ENCODE measurements around the gene MAN2A2.
A peak's percentile ranks its signal among the peaks of the same experiment; 100 is the strongest.
"Not testable (repeated sequence)": the region's sequence is repeated elsewhere in the genome, so short reads cannot be mapped to it uniquely, and the experiment has no call there.

Gene MAN2A2

GRCh38 chr15:90871716-90872485, 31.2 kb upstream of the MAN2A2 start:
- no peak for DNase-seq

GRCh38 chr15:90872486-90873184, 30.5 kb upstream of the MAN2A2 start:
- DNase-seq = no peak

- DNase-seq = no peak
These were observed 29.6 kb upstream of the MAN2A2 start for GRCh38 chr15:90873488-90873997.

GRCh38 chr15:90873998-90874605, 29.0 kb upstream of the MAN2A2 start:
- peak; percentile 67 for DNase-seq

- DNase-seq = not testable (repeated sequence)
These were observed 28.1 kb upstream of the MAN2A2 start for GRCh38 chr15:90874986-90875385.

- DNase-seq = no peak
These were observed 27.5 kb upstream of the MAN2A2 start for GRCh38 chr15:90875549-90875981.

- DNase-seq = no peak
These were observed 27.1 kb upstream of the MAN2A2 start for GRCh38 chr15:90876046-90876445.

GRCh38 chr15:90876512-90877170, 26.5 kb upstream of the MAN2A2 start:
- DNase-seq = no peak

GRCh38 chr15:90877315-90877714, 25.8 kb upstream of the MAN2A2 start:
- no peak for DNase-seq

GRCh38 chr15:90877996-90878395, 25.1 kb upstream of the MAN2A2 start:
- no peak for DNase-seq

GRCh38 chr15:90878660-90879059, 24.4 kb upstream of the MAN2A2 start:
- no peak for DNase-seq

GRCh38 chr15:90879730-90880366, 23.3 kb upstream of the MAN2A2 start:
- no peak for DNase-seq

GRCh38 chr15:90880381-90881145, 22.5 kb upstream of the MAN2A2 start:
- DNase-seq = no peak

- DNase-seq = no peak
These were observed 21.7 kb upstream of the MAN2A2 start for GRCh38 chr15:90881181-90881977.

GRCh38 chr15:90881978-90882721, 21.0 kb upstream of the MAN2A2 start:
- no peak for DNase-seq

GRCh38 chr15:90882781-90883525, 20.1 kb upstream of the MAN2A2 start:
- DNase-seq = no peak

GRCh38 chr15:90883526-90883975, 19.6 kb upstream of the MAN2A2 start:
- DNase-seq = no peak

GRCh38 chr15:90883976-90884718, 19.0 kb upstream of the MAN2A2 start, which contains the start of gene FES:
Gene FES, plus strand, starts transcription at chr15:90884504. Its CDS starts 542 bp downstream, at chr15:90885046.
- DNase-seq = no peak
